ENCODE data around the gene ARRB1. TPM values are rescaled to one million over a fixed set of nuclear protein-coding genes. Genes with fewer than 3 reads are reported as not detected.

ARRB1 gene
- total RNA-seq, 1 donor from 2014 or later, result 33.1 TPM

GRCh38 chr11:75387736-75388294 lies 36.4 kb upstream of the ARRB1 start:
- peaks cover 6% of the 10 kb centered on the region for H3K4me1 ChIP-seq
- H3K27ac ChIP-seq, result no peak overlapping the region
- H3K27me3 ChIP-seq, result no peaks in the 10 kb centered on the region
- intact Hi-C loops (cut with DNase I), result no loop called here
- H3K9me3 ChIP-seq, result no peaks in the 10 kb centered on the region
- TF ChIP-seq POLR2A (IDR thresholded peaks at IDR 0.05) (no peak), POLR2AphosphoS5 (IDR thresholded peaks at IDR 0.05; ENCODE audit: insufficient read depth in 1 of 2, low read depth in 1 of 2) (no peak), CTCF (IDR thresholded peaks at IDR 0.05) (no peak)
- no peak overlapping the region for H3K4me3 ChIP-seq
- no peak for DNase-seq (ENCODE audit: extremely low spot score in 2 of 2)
- no peaks in the 10 kb centered on the region for H3K36me3 ChIP-seq

- no peak overlapping the region for H3K27ac ChIP-seq
- peaks cover 6% of the 10 kb centered on the region for H3K4me1 ChIP-seq
- TF ChIP-seq POLR2AphosphoS5 (IDR thresholded peaks at IDR 0.05; ENCODE audit: insufficient read depth in 1 of 2, low read depth in 1 of 2) (no peak), POLR2A (IDR thresholded peaks at IDR 0.05) (no peak), CTCF (IDR thresholded peaks at IDR 0.05) (no peak)
- DNase-seq (ENCODE audit: extremely low spot score in 2 of 2), result no peak
- no peaks in the 10 kb centered on the region for H3K36me3 ChIP-seq
- H3K9me3 ChIP-seq, result no peaks in the 10 kb centered on the region
- H3K27me3 ChIP-seq, result no peaks in the 10 kb centered on the region
- intact Hi-C loops (cut with DNase I), result no loop called here
- no peak overlapping the region for H3K4me3 ChIP-seq
Measured at GRCh38 chr11:75386942-75387630, 35.6 kb upstream of the ARRB1 start.

DNA sequence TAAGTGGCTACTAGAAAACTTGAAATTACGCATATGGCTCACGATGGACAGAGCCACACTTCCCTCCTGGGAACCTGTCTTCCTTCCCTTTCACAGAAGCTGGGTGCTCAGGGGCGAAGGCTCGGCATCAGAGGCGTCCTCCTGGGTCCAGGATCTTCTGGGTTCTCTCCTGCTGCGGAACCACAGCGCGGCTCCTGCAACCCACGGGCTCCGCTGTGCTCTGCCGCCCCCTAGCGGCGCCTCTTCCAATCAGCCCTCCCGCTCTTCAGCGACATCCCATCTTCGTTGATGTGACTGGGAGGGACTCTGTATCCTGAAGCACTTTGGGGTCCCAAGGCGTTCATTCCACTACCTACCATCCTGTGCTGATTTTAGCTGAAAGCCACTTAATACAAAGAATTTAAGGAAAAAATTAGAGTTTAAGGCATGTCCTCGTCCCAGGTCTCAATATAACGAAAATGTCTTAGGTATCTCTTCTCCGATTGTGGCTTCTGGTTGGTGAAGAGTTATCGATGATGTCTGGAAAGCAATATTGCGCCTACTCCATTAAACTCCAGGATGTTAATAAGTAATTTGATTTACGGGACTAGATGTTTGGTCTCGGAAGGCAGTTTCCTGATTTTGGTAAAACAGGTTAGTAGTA lies 33.1 kb upstream of the ARRB1 start:
- TF ChIP-seq POLR2AphosphoS5 (IDR thresholded peaks at IDR 0.05; ENCODE audit: insufficient read depth in 1 of 2, low read depth in 1 of 2), result peak in 1 of 2 donors; percentile 32
- no peak for TF ChIP-seq POLR2A (IDR thresholded peaks at IDR 0.05)
- peak; percentile 96 to 97 (median 96) for TF ChIP-seq CTCF (IDR thresholded peaks at IDR 0.05)
- Histone ChIP-seq H3K27ac (no peak overlapping the region), H3K4me1 (peaks cover 6% of the 10 kb centered on the region), H3K27me3 (no peaks in the 10 kb centered on the region), H3K36me3 (no peaks in the 10 kb centered on the region), H3K9me3 (no peaks in the 10 kb centered on the region), H3K4me3 (no peak overlapping the region)
- no peak for DNase-seq (ENCODE audit: extremely low spot score in 2 of 2)
- intact Hi-C loops (cut with DNase I), result loop anchor here (2.0 kb wide), 2 partner anchors 56 to 106 kb away; no protein-coding TSS in a partner anchor

- no peak overlapping the region for H3K4me3 ChIP-seq
- no peaks in the 10 kb centered on the region for H3K9me3 ChIP-seq
- no peak for DNase-seq (ENCODE audit: extremely low spot score in 2 of 2)
- peaks cover 1% of the 10 kb centered on the region for H3K4me1 ChIP-seq
- TF ChIP-seq POLR2A (IDR thresholded peaks at IDR 0.05) (no peak), POLR2AphosphoS5 (IDR thresholded peaks at IDR 0.05; ENCODE audit: insufficient read depth in 1 of 2, low read depth in 1 of 2) (no peak)
- intact Hi-C loops (cut with DNase I), result no loop called here
- H3K27me3 ChIP-seq, result no peaks in the 10 kb centered on the region
- H3K36me3 ChIP-seq, result no peaks in the 10 kb centered on the region
- no peak overlapping the region for H3K27ac ChIP-seq
Measured at GRCh38 chr11:75383246-75383645, 31.8 kb upstream of the ARRB1 start.

- H3K36me3 ChIP-seq, result no peaks in the 10 kb centered on the region
- no peaks in the 10 kb centered on the region for H3K9me3 ChIP-seq
- no peak for DNase-seq (ENCODE audit: extremely low spot score in 2 of 2)
- intact Hi-C loops (cut with DNase I), result no loop called here
- H3K27ac ChIP-seq, result no peak overlapping the region
- H3K4me3 ChIP-seq, result no peak overlapping the region
- H3K4me1 ChIP-seq, result no peaks in the 10 kb centered on the region
- TF ChIP-seq POLR2A (IDR thresholded peaks at IDR 0.05), result no peak
- TF ChIP-seq POLR2AphosphoS5 (IDR thresholded peaks at IDR 0.05; ENCODE audit: insufficient read depth in 1 of 2, low read depth in 1 of 2), result no peak
- no peak for TF ChIP-seq CTCF (IDR thresholded peaks at IDR 0.05)
- no peaks in the 10 kb centered on the region for H3K27me3 ChIP-seq
Measured at GRCh38 chr11:75380716-75381420, 29.4 kb upstream of the ARRB1 start.
